NCI-H2227 (cell line): ENCODE data around the gene FOXL2.

Experiments used
- DNase-seq: peaks from one replicate; lab custom pipeline; 2025; ENCODE audit not compliant: unreplicated experiment; lab: John Stamatoyannopoulos, UW

FOXL2 gene

DNA sequence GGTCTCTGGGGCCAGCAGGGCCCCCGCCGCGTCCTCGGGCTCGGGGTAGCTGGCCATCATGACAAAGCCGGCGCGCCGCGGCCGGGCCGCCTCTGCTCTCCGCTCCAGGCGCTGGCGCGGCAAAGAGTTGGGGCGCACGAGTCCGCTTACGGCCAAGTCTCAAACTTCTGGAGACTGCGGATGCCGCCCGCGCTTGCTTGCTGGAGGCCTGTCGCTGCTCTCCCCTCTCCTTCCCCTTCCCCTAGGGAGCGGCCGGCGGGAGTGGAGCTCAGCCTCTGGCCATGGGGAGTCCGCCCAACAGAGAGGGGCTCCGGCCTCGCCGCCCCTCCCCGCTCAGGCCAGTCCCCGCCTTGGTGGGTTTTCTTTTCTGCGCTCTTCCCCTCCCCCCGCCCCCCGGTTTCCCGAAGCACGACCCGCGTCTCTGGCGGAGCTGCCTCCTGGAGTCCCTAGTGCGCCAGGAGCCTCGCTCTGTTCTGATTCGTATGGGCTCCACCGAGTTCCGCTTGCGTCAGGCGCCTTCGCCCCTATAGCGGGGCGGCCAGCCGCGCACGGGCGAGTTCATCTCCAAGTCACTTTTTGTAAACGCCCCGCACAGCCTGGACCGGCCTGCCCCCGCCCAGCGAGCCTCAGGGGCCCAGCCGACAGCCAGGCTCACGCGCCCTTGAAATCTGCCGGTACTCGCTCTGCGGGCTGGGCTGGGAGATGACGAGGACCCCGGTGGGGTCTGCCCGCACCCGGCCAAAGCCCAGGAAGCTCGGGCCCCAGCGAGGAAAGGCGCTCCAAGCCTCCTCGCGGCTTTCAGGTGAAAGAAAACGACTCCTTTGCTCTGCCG is at the start of gene FOXL2, which contains the start of gene FOXL2NB:
Gene FOXL2, minus strand, starts transcription at position 475 of the 832 bp plus-strand sequence. Its CDS starts 415 bp downstream, at position 60.
Gene FOXL2NB, plus strand, starts transcription at position 555 of the 832 bp plus-strand sequence. Its CDS starts 148 bp downstream, at position 703.
- DNase-seq: peak; percentile 16

DNA sequence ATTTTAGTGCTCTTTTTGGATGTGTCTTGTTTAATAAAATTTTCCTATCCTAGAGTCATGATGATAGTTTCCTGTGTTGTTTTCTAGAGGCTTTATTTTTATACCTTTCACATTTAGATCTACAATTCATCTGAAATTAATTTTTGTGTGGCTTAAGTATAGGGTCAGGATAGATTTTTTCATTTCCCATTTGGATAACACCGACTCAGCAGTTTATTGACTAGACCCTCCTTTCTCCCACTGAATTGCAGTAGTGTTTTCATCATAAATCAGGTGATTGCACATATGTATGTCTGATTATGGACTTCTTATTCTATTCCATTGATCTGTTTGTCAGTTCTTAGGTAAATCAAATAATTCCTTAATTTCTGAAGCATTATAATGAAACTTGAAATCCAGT is 48.8 kb upstream of the FOXL2 start:
- DNase-seq: no peak

DNA sequence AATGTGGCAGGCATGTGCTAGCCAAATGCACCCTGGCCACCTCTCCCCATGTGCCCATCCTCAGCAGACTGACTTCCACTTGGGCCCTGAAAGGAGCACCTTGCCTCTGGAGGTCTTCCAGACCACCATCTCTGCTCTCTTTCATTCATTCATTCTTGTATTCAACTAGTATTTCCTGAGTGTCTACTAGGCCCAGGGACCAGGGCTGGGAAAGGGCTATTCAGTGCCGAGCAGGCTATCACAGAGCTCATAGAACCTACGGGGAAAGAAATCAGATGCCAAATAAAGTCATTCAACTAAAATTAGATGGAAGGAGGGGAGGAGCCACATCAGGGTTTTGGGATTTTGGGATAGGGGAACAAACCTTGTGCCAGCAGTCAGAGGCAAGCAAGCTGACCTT is 40.2 kb upstream of the FOXL2 start:
- DNase-seq: no peak

DNA sequence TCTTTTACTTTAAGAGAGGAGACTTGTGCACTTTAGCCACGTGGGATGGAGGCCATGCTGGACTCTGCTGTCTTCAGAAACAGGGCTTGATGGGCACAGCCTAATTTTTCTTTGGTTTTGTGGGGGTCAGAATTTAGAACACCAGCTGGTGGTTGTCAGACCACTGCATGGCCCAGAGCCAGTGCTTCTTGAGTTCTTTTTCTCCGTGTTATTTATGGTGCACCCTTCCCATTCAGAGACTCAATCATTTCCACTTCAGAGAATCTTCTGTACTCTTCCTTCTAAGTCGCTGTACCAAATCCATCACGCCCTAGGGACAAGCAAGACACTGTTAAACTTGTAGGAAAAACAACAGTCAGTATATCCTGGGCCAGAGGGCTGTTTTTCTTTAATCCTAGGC is 39.0 kb upstream of the FOXL2 start:
- no peak for DNase-seq

DNA sequence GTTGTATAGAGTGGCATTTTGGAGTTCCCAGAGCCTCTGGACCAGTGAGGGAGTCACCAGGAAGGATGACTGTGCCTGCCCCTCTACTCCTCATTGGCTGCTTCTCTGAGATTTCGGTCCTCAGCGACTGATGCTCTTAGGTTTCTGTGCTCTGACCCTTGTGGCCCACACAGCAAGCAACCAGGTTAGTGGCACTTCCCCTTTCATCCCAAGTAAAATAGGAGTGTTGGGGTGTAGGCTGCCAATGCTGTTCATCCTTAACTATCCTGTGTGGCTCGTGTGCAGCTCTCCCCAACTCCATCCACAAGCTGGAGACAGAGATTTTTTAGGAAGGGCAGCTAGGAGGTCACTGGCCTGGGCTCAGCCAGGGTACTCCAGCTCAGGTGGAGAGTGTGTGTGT is 37.9 kb upstream of the FOXL2 start:
- no peak for DNase-seq

DNA sequence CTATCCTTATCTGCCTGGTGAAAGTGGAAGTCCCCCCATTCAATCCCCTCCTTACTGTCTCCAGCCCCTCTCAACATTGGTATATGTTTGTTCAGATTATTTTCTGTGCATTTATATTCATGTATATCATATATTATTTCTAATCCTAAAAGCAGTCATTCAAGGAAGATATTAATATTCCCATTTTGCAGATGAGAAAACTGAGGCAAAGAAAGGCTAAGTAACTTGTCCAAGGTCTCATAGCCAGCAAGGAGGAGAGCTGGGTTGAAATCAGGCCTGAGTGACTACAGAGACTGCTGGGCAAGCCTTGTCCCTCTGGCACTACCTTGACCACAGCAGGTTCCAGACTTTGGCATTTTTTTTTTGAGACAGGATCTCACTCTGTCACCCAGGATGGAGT is 29.1 kb upstream of the FOXL2 start:
- DNase-seq: no peak

DNA sequence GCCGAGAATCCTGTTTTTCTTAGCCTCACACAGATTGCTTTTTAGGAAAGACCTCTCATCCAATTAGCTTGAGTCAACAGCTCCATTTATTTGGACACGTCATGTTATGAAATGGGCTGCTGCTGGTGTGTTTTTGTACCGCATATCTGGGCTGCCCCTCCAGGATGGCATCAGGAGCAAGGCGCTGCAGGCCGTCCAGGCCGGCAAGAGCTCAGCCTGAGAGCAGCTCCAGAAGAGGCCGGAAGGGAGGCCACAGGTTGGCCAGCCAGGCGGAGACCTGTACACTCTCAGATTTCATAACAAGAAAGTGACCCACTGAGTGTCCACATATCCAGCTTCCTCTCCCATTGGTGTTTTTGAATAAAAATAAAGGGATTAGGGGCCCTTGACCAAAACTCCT is 28.4 kb upstream of the FOXL2 start:
- DNase-seq: no peak

DNA sequence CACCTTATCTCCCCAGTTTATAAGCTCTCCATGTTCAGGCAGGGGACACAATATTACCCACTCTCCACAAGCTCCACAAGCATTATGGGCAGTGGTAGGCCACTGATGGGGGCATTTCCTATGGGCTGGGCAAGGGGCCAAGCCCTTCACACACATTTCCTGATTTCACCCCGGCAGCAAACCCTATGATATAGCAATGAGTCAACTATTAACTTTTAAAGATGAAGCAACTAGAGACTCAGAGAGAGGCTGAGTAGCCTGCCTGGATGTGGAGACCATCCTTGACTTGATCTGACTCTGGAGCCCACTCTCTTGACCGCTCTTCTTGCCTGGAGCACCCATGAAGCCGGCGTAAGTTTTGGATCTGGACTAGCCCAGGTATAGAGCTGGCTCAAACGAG is 27.5 kb upstream of the FOXL2 start:
- no peak for DNase-seq

DNA sequence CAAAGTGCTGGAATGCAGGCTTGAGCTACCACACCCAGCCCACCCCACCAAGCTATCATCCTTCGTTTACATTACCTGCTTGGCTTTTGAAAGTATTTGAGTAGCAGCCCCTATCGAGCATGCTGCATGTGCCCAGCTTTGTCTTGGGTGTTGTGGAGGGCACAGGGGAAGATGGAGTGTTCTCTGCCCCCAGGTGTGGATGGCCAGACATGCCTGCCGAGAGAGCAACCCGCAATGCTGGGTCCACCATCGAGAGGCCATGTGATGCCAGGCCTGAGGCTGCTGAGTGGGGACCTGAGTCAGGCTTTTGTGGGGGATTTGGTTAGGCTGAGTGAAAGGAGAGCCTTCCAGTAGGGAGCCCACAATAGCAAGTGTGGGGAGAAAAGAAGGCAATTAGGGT is 26.0 kb upstream of the FOXL2 start:
- no peak for DNase-seq

DNA sequence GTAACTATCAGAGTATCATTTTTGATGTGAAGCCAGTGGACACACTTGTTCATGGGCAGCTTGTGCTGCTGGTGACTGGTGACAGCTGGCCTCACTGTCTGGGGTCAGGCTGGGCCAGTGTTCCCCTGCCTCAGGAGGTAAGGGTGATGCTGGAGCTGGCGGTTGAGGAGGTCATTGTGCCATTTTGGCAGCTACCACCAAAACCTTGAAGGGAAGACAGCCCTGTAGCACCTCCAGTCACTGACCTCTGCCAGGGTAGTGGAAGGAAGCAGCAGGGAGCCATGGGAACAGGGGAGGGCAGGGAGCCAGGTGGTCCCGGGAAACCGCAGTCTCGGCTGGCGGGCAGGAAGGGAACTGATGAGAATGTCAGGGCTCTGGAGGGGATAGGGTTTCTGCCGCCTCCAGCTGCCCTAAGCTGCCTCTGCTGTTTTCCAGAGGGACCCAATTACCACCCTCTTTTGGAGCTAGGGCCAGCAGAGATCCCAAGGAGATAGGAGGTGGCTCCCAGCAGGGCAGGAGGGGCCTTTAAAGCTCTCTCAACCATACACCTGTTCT is 24.9 kb upstream of the FOXL2 start:
- DNase-seq: no peak

DNA sequence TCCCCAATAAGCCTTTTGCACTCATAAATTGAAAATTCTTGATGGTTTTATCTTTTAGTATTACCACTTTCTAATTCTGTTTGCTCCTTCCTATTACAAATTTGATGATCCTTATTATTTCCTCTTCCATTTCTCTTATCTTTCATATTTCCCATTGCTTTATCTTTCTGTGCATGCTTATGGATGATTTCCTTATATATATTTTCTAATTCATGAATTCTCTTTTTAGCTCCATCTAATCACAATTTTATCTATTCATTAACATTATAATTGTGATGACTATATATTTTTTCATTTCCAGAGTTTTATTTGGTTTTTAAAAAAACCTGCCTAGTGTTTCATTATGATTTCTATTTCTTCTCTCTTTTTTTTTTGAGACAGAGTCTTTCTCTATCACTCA is 18.0 kb upstream of the FOXL2 start:
- no peak for DNase-seq

DNA sequence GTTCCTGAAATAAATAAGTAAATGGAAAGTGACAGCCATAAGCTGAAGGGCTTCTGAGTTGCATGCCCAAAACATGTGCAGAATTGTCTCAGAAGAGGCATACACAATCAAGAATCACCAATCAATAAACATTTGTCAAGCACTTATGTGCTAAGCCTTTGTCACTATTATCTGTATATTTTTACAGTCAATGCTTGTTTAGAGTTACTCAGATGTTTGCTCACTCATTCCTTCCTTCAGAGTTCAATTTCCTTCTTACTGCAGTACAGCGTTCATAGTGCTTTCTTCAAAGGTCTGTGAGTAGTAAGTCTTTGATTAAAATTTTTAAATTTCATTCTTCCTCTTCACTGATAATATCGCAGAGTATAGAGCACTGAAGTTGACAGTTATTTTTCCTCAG is 17.3 kb upstream of the FOXL2 start:
- no peak for DNase-seq

DNA sequence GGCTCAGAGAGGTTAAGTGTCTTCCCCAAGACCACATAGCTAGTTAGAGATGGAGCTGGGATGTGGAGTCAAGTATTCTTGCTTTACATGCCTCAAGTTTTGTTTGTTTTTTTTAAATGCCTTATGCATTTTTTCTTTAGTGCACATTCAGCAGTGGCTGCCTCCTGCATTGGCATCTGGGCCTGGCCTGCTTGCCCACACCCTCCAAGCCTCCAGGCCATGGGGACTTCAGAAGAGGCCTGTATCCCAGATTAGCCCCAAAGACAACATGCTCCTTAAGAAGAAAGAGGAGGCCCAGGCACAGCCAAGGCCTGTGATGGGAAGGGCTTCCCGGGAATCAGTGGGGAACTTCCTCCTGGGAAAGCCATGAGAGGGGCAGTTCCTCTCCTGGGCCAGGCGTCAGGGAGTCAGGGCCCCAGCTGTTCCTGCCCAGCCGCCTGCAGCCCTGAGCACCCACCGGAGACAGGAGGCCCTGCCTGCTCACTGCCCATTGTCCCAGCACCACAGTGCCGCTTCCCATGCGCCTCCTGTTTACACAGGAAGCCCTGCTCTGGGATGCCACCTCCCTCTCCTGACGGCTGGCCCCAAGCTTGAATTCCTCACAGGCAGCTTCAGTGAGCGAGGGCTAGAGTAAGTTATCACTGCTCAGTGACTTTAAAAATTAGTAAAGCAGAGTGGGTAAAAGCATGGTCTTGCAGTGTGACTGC is 16.1 kb upstream of the FOXL2 start:
- DNase-seq: no peak

DNA sequence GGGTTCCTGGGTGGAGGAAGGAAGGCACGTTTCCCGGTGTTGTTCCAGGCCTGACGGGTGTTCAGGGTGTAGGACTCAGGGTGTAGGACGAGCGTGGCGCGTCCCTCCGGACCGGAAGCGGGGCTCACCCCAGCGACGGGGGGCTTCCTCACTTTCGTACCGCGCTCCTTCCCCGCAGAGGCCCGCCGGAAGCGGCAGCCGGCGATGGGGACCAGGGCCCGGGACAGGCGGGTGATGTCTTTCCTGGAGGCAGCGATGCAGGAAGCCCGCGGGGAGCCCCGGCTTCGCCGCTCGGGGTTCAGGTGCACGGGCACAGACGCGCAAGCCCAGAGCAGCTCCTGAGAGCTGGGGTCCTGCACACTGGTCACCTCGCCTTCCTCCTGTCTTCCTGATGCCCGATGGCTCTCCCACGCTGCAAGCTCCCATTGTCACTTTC is 13.5 kb upstream of the FOXL2 start:
- no peak for DNase-seq

DNA sequence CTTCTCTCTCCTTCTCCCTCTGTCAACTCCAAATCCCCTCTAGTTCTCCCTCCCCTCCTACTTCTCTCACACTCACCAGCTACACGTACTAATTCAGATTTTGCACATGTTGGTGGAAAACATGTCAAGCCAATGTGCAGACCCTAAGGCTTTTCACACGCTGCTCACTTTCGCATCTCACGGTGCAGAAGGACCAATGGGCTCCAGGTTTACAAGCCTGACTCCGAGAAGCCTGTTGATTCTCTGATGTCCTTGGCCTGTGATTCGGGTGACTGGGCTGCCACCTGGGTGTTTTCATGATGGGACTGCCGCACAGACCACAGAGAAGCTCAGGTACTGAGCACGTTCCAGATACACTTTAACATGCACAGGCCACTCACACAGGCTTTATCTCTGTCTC is 3.8 kb upstream of the FOXL2 start:
- no peak for DNase-seq

DNA sequence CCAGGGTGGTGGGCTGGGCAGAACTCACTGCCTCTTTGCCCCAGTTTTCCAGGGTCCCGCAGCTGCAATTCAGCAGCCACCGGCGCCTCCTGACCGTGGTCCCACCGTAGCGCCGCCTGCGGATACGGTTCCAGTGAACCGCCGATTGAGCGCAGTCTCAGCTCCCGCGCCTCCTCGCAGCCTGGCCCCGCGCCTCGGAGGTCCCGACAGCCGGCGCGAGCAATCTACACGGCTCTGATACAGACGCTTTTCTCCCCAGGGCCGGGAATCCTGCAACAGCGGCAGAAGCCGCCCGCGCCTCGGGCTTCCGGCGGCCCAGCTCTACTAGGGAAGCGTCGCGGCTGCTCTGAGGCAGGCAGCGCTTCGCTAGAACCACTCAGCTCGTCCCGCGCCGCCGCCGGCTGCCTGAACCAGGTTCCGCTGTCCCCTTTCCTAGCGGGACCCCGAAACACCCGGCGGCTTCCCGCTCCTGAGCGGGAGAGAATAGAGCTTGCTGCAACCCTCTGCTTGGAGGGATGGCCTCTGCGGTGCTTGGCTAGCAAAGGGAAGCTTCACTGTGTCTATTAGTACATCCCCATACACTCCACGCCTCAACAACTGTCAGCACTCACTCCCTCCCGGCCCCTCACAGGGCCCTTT is 3.2 kb upstream of the FOXL2 start:
- DNase-seq: peak; percentile 26

DNA sequence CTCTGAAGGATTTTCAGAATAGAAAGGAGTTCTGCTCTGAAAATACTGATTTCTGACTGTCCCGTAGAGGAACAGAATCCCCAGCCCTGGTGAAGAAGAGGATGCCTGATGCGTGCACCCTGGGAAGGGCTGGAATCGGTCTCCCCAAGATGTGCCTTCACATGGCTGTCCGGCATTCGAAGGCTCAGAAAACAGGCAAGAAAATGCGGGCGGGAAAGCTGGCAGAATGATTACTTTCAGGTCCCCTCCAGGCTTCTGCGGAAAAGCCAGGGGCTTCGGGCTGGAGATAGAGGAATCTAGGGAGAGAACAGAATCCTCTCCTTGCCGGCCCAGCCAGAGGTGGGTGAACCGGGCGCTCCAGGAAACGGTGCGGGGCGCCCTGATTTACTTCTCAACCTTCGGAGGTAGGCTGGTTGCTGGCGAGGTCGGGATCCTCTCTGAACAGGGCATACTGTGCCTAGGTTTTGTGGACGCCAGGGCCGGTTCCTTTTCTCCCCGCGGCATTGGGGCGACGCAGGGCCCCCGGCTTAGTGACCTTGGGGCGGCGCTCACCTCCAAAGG is 2.6 kb upstream of the FOXL2 start:
- DNase-seq: no peak

DNA sequence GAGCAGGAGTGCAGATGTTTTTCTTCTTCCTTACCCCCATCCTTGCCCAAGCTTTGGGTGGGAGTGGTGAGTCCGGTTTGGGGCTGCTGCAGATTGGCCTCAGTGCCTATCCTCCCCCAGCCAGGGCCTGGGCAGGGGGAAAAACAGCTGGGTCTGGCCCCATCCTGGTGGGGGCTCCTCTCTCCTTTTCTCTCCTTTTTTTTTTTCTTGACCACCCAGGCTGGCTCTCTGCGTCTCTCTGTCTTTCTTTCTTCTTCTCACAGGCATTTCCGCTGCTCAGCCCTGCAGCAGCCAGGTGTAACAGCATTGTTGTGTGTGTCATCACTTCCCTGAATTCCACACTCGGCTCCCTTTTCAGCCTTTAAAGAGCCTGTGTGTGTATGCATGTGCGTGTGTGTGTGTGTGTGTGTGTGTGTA is 2.1 kb upstream of the FOXL2 start:
- DNase-seq: no peak

DNA sequence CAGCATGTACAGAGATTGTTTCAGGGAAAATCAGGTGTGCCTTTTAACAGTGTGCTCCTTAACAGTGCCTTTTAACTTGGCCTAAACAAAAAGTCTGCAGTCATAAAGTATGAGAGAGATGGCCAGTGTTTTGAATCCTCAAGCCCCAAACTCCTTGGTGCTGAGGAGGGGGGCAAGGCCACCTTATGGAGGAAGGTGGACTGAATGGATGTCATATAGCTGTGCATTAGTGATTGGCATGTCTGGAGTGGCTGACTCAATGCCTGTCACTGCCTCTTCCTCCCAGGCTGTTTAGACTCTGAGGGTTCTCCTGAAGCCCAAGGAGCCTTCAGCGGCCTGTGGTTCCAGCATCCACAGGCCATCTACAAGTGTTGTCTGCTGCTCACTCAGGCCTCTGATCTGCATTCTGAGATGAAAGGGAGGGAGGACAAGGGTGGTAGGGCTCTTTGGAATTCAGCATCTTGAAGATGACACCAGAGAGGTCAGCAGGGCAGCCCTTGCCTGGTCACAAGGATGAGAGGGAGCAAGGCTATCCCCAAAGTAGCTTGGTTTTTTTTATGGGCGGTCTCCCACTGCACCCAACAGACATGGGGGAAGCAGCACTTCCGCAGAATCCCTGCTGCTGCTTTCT is 1.5 kb upstream of the FOXL2 start:
- DNase-seq: no peak

DNA sequence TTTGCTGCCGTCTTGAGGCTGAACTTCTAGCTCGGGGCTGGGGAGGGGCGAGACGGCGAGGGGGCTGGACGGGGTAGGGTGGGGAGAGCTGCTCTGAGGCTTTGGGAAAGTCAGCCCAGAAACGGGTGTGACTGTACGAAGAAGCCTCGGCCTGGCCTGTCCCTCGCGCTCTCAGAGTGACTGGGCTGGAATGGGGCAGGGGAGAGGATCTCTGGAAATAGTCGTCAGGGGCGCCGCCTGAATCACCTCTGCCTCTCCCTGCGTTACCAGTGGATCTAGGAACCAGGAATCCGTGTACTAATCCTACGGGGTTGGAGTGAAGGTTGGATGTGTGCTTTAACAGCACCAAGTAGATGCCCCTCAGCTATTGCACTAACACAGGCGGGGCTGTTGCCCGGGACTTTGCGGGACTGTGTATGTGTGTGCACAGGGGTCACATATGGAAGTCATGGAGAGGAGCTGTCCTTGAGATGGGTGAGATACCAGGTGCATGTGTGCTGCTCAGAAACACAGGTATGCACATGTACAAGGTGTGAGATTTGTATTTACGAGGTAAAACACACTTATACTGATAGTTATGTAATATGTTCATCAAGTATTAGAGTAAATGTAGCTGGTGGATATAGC is 671 bp upstream of the FOXL2 start:
- no peak for DNase-seq
